ENCODE results near the gene TGM3. TPM values are rescaled to one million over a fixed set of nuclear protein-coding genes. Genes with fewer than 3 reads are reported as not detected.

The TGM3 gene
- polyA plus RNA-seq, 1 experiment: not detected

- DNase-seq (ENCODE audit: low read depth): no peak
- ChIA-PET POLR2A (no interaction called here), CTCF (interaction anchor here (1.0 to 1.7 kb wide), 3 partner anchors 14 to 131 kb away, joined by 3 to 8 read pairs (median 3); no protein-coding TSS in a partner anchor)
- Histone ChIP-seq H3K36me3 (ENCODE audit: control insufficient read depth, insufficient read depth, low read length) (no peaks in the 10 kb centered on the region), H3K27me3 (ENCODE audit: control insufficient read depth, insufficient read depth, low read length) (0 out of 2 replicates have a peak, but pooled peaks cover 2% of the 10 kb centered on the region), H3K4me3 (ENCODE audit: low read depth, low read length) (no peak overlapping the region)
- TF ChIP-seq, protein P1, sequence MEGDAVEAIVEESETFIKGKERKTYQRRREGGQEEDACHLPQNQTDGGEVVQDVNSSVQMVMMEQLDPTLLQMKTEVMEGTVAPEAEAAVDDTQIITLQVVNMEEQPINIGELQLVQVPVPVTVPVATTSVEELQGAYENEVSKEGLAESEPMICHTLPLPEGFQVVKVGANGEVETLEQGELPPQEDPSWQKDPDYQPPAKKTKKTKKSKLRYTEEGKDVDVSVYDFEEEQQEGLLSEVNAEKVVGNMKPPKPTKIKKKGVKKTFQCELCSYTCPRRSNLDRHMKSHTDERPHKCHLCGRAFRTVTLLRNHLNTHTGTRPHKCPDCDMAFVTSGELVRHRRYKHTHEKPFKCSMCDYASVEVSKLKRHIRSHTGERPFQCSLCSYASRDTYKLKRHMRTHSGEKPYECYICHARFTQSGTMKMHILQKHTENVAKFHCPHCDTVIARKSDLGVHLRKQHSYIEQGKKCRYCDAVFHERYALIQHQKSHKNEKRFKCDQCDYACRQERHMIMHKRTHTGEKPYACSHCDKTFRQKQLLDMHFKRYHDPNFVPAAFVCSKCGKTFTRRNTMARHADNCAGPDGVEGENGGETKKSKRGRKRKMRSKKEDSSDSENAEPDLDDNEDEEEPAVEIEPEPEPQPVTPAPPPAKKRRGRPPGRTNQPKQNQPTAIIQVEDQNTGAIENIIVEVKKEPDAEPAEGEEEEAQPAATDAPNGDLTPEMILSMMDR (IDR thresholded peaks at IDR 0.05; ENCODE audit: insufficient read depth, low read depth, low read length): no peak
Measured at GRCh38 chr20:2338411-2339066, 42.7 kb downstream of the TGM3 start.

DNA sequence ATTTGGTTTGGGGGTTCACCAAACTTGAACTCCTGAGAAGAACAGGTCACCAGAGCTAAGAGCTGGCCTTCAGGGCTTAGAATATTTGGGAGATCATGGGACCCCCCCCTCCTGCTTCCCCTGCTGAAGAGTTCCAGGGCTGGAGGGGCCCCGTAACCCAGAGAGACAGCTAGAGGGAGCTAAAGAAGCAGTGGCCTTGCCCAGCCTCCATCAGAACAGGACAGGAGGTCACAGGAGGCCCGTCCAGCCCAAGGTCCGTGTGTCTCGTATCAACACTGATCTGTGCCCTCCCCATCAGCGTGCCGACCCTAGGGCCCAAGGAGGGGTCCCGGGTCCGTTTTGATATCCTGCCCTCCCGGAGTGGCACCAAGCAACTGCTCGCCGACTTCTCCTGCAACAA is 44.3 kb downstream of the TGM3 start:
- CTCF ChIA-PET: interaction anchor here (1.7 kb wide), 1 partner anchor 133 kb away, joined by 8 read pairs; no protein-coding TSS in a partner anchor
- no peak overlapping the region for H3K4me3 ChIP-seq (ENCODE audit: low read depth, low read length)
- POLR2A ChIA-PET: no interaction called here
- no peaks in the 10 kb centered on the region for H3K27me3 ChIP-seq (ENCODE audit: control insufficient read depth, insufficient read depth, low read length)
- no peak for DNase-seq (ENCODE audit: low read depth)
- TF ChIP-seq, protein P1 (IDR thresholded peaks at IDR 0.05; ENCODE audit: insufficient read depth, low read depth, low read length): no peak
- no peaks in the 10 kb centered on the region for H3K36me3 ChIP-seq (ENCODE audit: control insufficient read depth, insufficient read depth, low read length)

DNA sequence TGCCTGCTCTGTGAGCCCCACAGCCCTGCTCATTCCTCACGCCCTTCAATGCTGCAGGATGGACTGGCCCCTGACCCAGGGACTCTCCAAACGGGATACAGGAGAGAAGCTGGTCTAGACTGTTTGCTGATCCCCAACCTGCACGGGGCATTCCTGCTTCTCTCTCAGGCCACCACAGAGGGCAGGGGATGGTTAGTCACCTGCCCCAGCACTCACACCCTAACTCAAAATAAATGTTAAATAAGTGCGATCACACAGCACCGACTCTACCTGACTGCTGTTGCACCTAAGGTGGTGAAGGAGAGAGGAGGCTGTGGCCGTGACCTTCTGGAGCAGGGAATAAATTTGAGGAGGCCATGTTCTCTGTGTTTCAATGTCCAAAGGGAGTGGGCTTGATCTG is 45.0 kb downstream of the TGM3 start:
- H3K4me3 ChIP-seq (ENCODE audit: low read depth, low read length): no peak overlapping the region
- ChIA-PET CTCF (no interaction called here), POLR2A (no interaction called here)
- H3K36me3 ChIP-seq (ENCODE audit: control insufficient read depth, insufficient read depth, low read length): no peaks in the 10 kb centered on the region
- TF ChIP-seq, protein P1 (IDR thresholded peaks at IDR 0.05; ENCODE audit: insufficient read depth, low read depth, low read length): no peak
- H3K27me3 ChIP-seq (ENCODE audit: control insufficient read depth, insufficient read depth, low read length): no peaks in the 10 kb centered on the region
- DNase-seq (ENCODE audit: low read depth): no peak

DNA sequence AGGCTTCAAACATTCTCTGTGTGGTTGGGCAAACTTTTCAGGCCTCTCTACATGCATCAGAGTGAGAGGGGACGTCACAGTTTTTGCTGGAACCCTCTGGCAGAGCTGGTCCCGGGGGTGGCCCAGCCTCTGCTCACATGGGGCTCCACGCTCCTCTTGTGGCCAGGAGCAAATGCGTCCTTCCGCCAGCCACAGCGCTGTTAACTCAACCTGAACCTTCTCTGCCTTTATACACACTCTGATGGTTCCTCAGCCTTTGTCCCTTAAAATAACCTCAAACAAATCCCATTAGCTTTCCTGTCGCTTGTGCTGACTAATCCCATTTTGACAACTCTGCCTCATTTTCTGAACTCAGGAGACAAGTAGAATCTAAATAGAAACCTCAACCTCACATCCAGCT is 45.5 kb downstream of the TGM3 start:
- Histone ChIP-seq H3K36me3 (ENCODE audit: control insufficient read depth, insufficient read depth, low read length) (no peaks in the 10 kb centered on the region), H3K27me3 (ENCODE audit: control insufficient read depth, insufficient read depth, low read length) (no peaks in the 10 kb centered on the region; the same call in 1 of the 2 replicates), H3K4me3 (ENCODE audit: low read depth, low read length) (no peak overlapping the region)
- ChIA-PET POLR2A (no interaction called here), CTCF (no interaction called here)
- TF ChIP-seq, protein P1 (IDR thresholded peaks at IDR 0.05; ENCODE audit: insufficient read depth, low read depth, low read length): no peak
- DNase-seq (ENCODE audit: low read depth): no peak

DNA sequence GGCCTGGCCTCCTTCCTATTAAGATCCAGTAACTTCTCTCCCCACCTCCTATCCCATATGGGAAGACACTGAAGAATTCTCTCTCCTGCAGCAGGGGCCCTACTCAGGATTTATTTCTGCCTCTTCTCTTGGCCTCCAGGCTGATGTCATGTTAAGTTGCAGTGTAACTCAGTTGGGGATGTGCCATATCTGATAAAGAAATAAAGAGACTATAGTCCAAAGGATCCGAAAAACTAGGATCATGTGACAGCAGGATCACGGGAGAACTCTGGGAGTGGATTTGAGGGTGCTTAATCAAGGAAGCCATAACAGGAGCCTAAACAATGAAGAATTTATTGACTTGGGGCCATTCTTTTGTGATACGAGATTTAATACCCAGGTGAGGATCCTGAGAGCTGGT is 46.4 kb downstream of the TGM3 start:
- TF ChIP-seq, protein P1 (IDR thresholded peaks at IDR 0.05; ENCODE audit: insufficient read depth, low read depth, low read length): no peak
- DNase-seq (ENCODE audit: low read depth): no peak
- Histone ChIP-seq H3K27me3 (ENCODE audit: control insufficient read depth, insufficient read depth, low read length) (no peaks in the 10 kb centered on the region; the same call in 1 of the 2 replicates), H3K36me3 (ENCODE audit: control insufficient read depth, insufficient read depth, low read length) (no peaks in the 10 kb centered on the region), H3K4me3 (ENCODE audit: low read depth, low read length) (no peak overlapping the region)
- ChIA-PET POLR2A (no interaction called here), CTCF (no interaction called here)
